Gastroesophageal sphincter (tissue), 4 donors: ENCODE results near the gene NAPG. TPM values are rescaled to one million over a fixed set of nuclear protein-coding genes. Genes with fewer than 3 reads are reported as not detected.
A peak's percentile ranks its signal among the peaks of the same experiment; 100 is the strongest.

Experiments
- ATAC-seq: fragments of 150-250 bp; one replicate; pipeline ENCODE4 v1.9.1; 2016; ENCODE audit warnings: mild to moderate bottlenecking, moderate library complexity
- H3K27ac ChIP-seq, 4 donors: fragments of 200-600 bp; sonication (generic) in 3 of 4; 1 replicate in 3 of 4; 2 replicates in 1 of 4; pipeline ENCODE4 v1.5.1; 2016 to 2019
- H3K27me3 ChIP-seq: fragments of 200-600 bp; sonication (generic); one replicate; pipeline ENCODE4 v1.5.1; 2019
- H3K36me3 ChIP-seq, 2 donors: fragments of 200-600 bp; sonication (generic); one replicate each; pipeline ENCODE4 v1.5.1; 2019; ENCODE audit warnings: control low read depth in 1 of 2
- H3K4me1 ChIP-seq, 3 donors: fragments of 200-600 bp; sonication (generic); 1 replicate in 2 of 3; 2 replicates in 1 of 3; pipeline ENCODE4 v1.5.1; 2016 to 2019; ENCODE audit warnings: control low read depth in 2 of 3
- H3K4me3 ChIP-seq, 2 donors: fragments of 200-600 bp; sonication (generic); one replicate each; pipeline ENCODE4 v1.5.1; 2019; ENCODE audit warnings: mild to moderate bottlenecking in 1 of 2, moderate library complexity in 1 of 2
- H3K9me3 ChIP-seq, 3 donors: fragments of 200-600 bp; sonication (generic); one replicate each; pipeline ENCODE4 v1.5.1; 2017 to 2019; ENCODE audit warnings: control low read depth in 2 of 3
- CTCF ChIP-seq, 4 experiments: fragments of 200-600 bp in 2 of 4; fragments of 450-650 bp in 2 of 4; sonication (generic) in 1 of 4; IDR thresholded peaks; one replicate each; pipeline ENCODE4 v1.5.1; 2017 to 2019; ENCODE audit warnings: antibody characterized with exemption in 4 of 4, mild to moderate bottlenecking in 2 of 4, moderate library complexity in 2 of 4
- EP300 ChIP-seq: sonication (generic); formaldehyde crosslinking; IDR thresholded peaks from one replicate; pipeline ENCODE4 v1.6.1; 2017; ENCODE audit warnings: antibody characterized with exemption, mild to moderate bottlenecking
- POLR2A ChIP-seq, 2 donors: fragments of 450-650 bp; IDR thresholded peaks; one replicate each; pipeline ENCODE4 v1.6.1; 2017; ENCODE audit warnings: antibody characterized with exemption in 2 of 2, mild to moderate bottlenecking in 2 of 2, moderate library complexity in 1 of 2
- POLR2AphosphoS5 ChIP-seq: sonication (generic); formaldehyde crosslinking; IDR thresholded peaks from one replicate; pipeline ENCODE4 v1.6.1; 2017; ENCODE audit warnings: antibody characterized with exemption
- WGBS, 2 donors: methylation state at CpG; one replicate each; pipeline ENCODE4 v1.1.5; 2018; ENCODE audit warnings: low coverage in 1 of 2; 5-methylcytosine and 5-hydroxymethylcytosine counted together
- total RNA-seq, 4 donors: library from RNA; depleted of rRNA; stranded (reverse); fragments of >200 nt; gene quantifications; one replicate each; pipeline ENCODE4 v1.1.0, GENCODE V29; 2016

The NAPG gene
- total RNA-seq, 4 donors from 2014 or later: 39.2 to 57.5 (median 45.0) TPM

- peaks cover 0 to 37% of the 10 kb centered on the region in 2 donors for H3K36me3 ChIP-seq
- peak overlapping the region in 1 of 4 donors; percentile 1 for H3K27ac ChIP-seq
- no peak overlapping the region for H3K4me3 ChIP-seq
- H3K4me1 ChIP-seq: peaks cover 0 to 13% (median 0%) of the 10 kb centered on the region in 3 donors
- no peaks in the 10 kb centered on the region for H3K27me3 ChIP-seq
- TF ChIP-seq CTCF (IDR thresholded peaks at IDR 0.05): no peak
- TF ChIP-seq POLR2AphosphoS5: no peak
- TF ChIP-seq EP300: no peak
- TF ChIP-seq POLR2A (IDR thresholded peaks at IDR 0.05): no peak
- no peaks in the 10 kb centered on the region for H3K9me3 ChIP-seq
- WGBS, 2 donors: 91 to 96% methylated on average over 4 to 7 of the region's 11 CpGs
- no peak for ATAC-seq
These were observed 43.4 kb upstream of the NAPG start for GRCh38 chr18:10482363-10482984.

- ATAC-seq: peak; percentile 75
- Histone ChIP-seq H3K36me3 (peaks cover 0 to 41% of the 10 kb centered on the region in 2 donors), H3K27ac (no peak overlapping the region), H3K4me1 (peaks cover 0 to 21% (median 0%) of the 10 kb centered on the region in 3 donors), H3K4me3 (no peak overlapping the region), H3K27me3 (no peaks in the 10 kb centered on the region), H3K9me3 (no peaks in the 10 kb centered on the region)
- TF ChIP-seq EP300: no peak
- WGBS, 2 donors: 74% methylated on average over 13 of the region's 20 CpGs; no CpG with 5 or more reads in 1 of the 2 donors
These were observed 42.6 kb upstream of the NAPG start for GRCh38 chr18:10482985-10483949.

- peaks cover 0 to 41% of the 10 kb centered on the region in 2 donors for H3K36me3 ChIP-seq
- TF ChIP-seq CTCF (IDR thresholded peaks at IDR 0.05): no peak
- no peak for TF ChIP-seq POLR2AphosphoS5
- TF ChIP-seq POLR2A (IDR thresholded peaks at IDR 0.05): no peak
- no peak for TF ChIP-seq EP300
- H3K27ac ChIP-seq: no peak overlapping the region
- H3K4me3 ChIP-seq: no peak overlapping the region
- no peak for ATAC-seq
- H3K9me3 ChIP-seq: no peaks in the 10 kb centered on the region
- H3K4me1 ChIP-seq: peaks cover 0 to 25% (median 0%) of the 10 kb centered on the region in 3 donors
- no peaks in the 10 kb centered on the region for H3K27me3 ChIP-seq
- 100% methylated on average over 4 of the region's 20 CpGs; no CpG with 5 or more reads in 1 of the 2 donors for WGBS, 2 donors
These were observed 40.4 kb upstream of the NAPG start for GRCh38 chr18:10485475-10485874.

- H3K4me1 ChIP-seq: peaks cover 0 to 25% (median 0%) of the 10 kb centered on the region in 3 donors
- H3K36me3 ChIP-seq: peaks cover 0 to 41% of the 10 kb centered on the region in 2 donors
- no peak overlapping the region for H3K27ac ChIP-seq
- no peaks in the 10 kb centered on the region for H3K27me3 ChIP-seq
- H3K4me3 ChIP-seq: no peak overlapping the region
- WGBS, 2 donors: 68 to 83% methylated on average over 2 to 3 of the region's 3 CpGs
- TF ChIP-seq CTCF (IDR thresholded peaks at IDR 0.05) (no peak), POLR2AphosphoS5 (no peak), EP300 (no peak), POLR2A (IDR thresholded peaks at IDR 0.05) (no peak)
- no peaks in the 10 kb centered on the region for H3K9me3 ChIP-seq
- no peak for ATAC-seq
These were observed 39.5 kb upstream of the NAPG start for GRCh38 chr18:10486362-10486761.

- WGBS, 2 donors: 72 to 80% methylated on average over 5 to 6 of the region's 6 CpGs
- H3K9me3 ChIP-seq: no peaks in the 10 kb centered on the region
- peaks cover 0 to 41% of the 10 kb centered on the region in 2 donors for H3K36me3 ChIP-seq
- no peaks in the 10 kb centered on the region for H3K27me3 ChIP-seq
- H3K4me3 ChIP-seq: no peak overlapping the region
- H3K4me1 ChIP-seq: peaks cover 0 to 25% (median 0%) of the 10 kb centered on the region in 3 donors
- H3K27ac ChIP-seq: no peak overlapping the region
- TF ChIP-seq CTCF (IDR thresholded peaks at IDR 0.05) (no peak), POLR2AphosphoS5 (no peak), POLR2A (IDR thresholded peaks at IDR 0.05) (no peak), EP300 (no peak)
- no peak for ATAC-seq
These were observed 38.7 kb upstream of the NAPG start for GRCh38 chr18:10487154-10487553.
